ENCODE results near the gene STMN3.
"Not testable (repeated sequence)": the region's sequence is repeated elsewhere in the genome, so short reads cannot be mapped to it uniquely, and the experiment has no call there.

STMN3 gene

GRCh38 chr20:63657260-63657936 is 4.2 kb upstream of the STMN3 start:
- peak; percentile 41 for DNase-seq (ENCODE audit: low spot score)

GRCh38 chr20:63656451-63656850 is 3.2 kb upstream of the STMN3 start:
- DNase-seq (ENCODE audit: low spot score), result no peak

GRCh38 chr20:63655249-63655648 is 2.0 kb upstream of the STMN3 start:
- DNase-seq (ENCODE audit: low spot score), result no peak

- no peak for DNase-seq (ENCODE audit: low spot score)
Observed at GRCh38 chr20:63653974-63654668, 897 bp upstream of the STMN3 start.

GRCh38 chr20:63652192-63652980 is 838 bp downstream of the STMN3 start:
- peak; percentile 51 for DNase-seq (ENCODE audit: low spot score)

- DNase-seq (ENCODE audit: low spot score), result no peak
Observed at GRCh38 chr20:63651942-63652191, 1.4 kb downstream of the STMN3 start.

GRCh38 chr20:63650486-63650885 is 2.7 kb downstream of the STMN3 start:
- DNase-seq (ENCODE audit: low spot score), result not testable (repeated sequence)

GRCh38 chr20:63648895-63649589 is 4.2 kb downstream of the STMN3 start:
- no peak for DNase-seq (ENCODE audit: low spot score)

- DNase-seq (ENCODE audit: low spot score), result no peak
Observed at GRCh38 chr20:63648190-63648589, 5.0 kb downstream of the STMN3 start.

- no peak for DNase-seq (ENCODE audit: low spot score)
Observed at GRCh38 chr20:63645218-63645617, 8.0 kb downstream of the STMN3 start.

GRCh38 chr20:63643946-63644345 is 9.3 kb downstream of the STMN3 start:
- DNase-seq (ENCODE audit: low spot score), result no peak

- no peak for DNase-seq (ENCODE audit: low spot score)
Observed at GRCh38 chr20:63643499-63643898, 9.7 kb downstream of the STMN3 start.

GRCh38 chr20:63642527-63643247 is 10.5 kb downstream of the STMN3 start:
- DNase-seq (ENCODE audit: low spot score), result no peak

GRCh38 chr20:63641792-63642523 is 11.3 kb downstream of the STMN3 start:
- peak; percentile 96 for DNase-seq (ENCODE audit: low spot score)

GRCh38 chr20:63641146-63641791 is 12.0 kb downstream of the STMN3 start:
- DNase-seq (ENCODE audit: low spot score), result no peak

GRCh38 chr20:63640686-63641085 is 12.5 kb downstream of the STMN3 start:
- DNase-seq (ENCODE audit: low spot score), result not testable (repeated sequence)

- DNase-seq (ENCODE audit: low spot score), result no peak
Observed at GRCh38 chr20:63640086-63640485, 13.1 kb downstream of the STMN3 start.

GRCh38 chr20:63639093-63639975 is 13.9 kb downstream of the STMN3 start:
- no peak for DNase-seq (ENCODE audit: low spot score)

GRCh38 chr20:63636752-63637628 is 16.2 kb downstream of the STMN3 start:
- peak; percentile 56 for DNase-seq (ENCODE audit: low spot score)

Data from AG08396 (cell line).